Stimulated activated naive CD8-positive, alpha-beta T cell treated with anti-CD3 and anti-CD28 coated beads, Interleukin-15, Interleukin-2, amounts not matched to agents 100 U/mL and 50 U/mL, for 24 hours (primary cell): Measurements from ENCODE around the gene GPC5.
"Not testable (repeated sequence)": the region's sequence is repeated elsewhere in the genome, so short reads cannot be mapped to it uniquely, and the experiment has no call there.

Experiments
- ATAC-seq: fragments of 150-1000 bp; cut with Tn5 transposase; one replicate; pipeline ENCODE4 v1.10.0; 2021
- DNase-seq: peaks from one replicate; pipeline ENCODE4 v3.0.0; 2021

The GPC5 gene

DNA sequence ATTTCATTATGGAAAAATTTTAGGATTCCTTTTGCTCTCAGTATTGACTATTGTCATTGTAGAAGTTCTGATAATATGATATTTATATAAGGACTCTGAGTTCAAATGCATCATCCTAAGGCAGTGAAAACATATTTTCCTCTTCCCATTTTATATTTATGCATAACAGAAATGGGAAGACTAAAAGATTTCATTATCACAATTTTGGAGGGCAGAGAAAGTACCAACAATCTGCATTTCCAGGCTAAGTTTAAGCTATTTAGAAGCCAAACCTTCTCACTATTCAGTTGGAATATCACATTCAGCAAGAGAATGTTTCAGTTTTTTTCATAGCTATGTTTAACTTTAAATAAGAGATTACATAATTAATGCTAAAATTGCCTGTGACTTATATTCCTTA, 1269.7 kb downstream of the GPC5 start:
- no peak for ATAC-seq

DNA sequence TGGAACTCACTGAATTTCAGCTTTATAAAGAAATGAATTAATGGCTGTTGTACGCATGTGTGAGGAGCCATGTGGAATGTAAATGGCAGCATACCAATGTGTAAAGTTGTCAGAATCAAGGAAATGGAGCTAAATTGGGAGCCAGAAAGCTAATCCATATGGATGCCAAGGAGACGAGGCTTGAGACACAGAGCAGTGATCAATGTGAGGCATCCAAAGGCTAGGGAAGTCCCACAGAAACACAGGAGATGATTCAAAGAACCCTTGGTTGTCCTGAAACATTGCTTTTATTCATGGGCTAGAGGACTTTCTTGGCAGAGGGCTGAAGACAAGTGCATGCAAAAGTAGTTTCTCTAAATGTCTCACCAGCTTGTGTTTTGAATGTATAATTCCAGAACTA, 1271.7 kb downstream of the GPC5 start:
- no peak for DNase-seq
- ATAC-seq: no peak

More for the DNA sequence above, 1269.7 kb downstream of the GPC5 start:
- DNase-seq: no peak

DNA sequence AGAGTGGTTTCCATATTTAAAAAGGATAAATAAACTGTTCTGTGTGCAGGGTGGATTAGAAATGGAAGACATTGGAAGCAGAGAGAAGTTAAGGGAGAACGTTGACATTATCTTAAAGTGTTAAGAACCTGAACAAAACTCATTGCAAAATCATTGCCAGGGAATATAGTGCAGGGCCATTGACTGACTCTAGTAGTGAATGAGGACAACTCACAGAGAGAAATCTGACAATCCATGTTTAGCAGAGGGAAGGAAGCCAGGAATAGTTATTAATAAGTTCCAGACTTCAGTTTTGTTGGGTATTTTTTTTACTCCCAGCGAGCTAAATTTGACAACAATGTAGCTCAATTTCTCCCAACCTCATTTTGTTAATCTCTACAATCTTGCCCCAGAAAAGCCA, 1273.4 kb downstream of the GPC5 start:
- no peak for ATAC-seq

DNA sequence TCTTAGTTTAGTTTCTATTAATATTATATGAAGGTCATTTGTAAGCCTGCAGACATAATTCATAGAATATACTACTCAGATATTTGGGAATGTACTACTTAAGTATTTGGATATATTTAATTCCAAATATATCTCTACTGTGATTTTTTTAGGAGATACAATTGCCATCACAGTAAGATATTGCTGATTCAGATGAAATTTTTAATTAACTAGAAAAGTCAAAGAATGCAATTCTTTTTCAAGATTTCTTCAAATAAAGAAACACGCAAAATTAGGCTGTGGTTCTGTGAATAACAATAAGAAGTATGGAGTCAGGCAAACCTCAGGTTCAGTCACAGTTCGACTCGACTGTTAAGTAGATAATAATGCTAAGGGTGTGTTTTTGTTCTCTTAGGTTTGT, 1277.8 kb downstream of the GPC5 start:
- DNase-seq: no peak
- no peak for ATAC-seq

More for the DNA sequence above, 1273.4 kb downstream of the GPC5 start:
- no peak for DNase-seq

DNA sequence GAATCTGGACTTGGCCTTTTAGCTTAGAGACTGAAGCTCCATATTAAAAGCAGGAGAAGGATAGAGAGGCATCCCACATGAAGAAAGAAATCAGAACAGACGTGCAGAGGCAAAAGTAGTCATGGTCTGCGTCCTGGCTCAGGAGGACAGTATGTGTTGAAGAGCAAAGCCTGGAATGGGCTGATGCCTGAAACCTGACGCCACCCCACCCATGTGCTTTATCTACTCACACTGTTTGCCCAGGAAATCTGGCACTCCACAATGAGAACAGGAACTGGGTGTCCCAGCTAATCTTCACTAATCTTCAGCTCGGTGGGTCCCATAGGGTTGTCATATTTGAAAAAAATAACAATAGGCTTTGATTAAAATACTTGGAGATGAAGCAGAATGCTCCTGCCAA, 1279.2 kb downstream of the GPC5 start:
- ATAC-seq (no peak), DNase-seq (no peak)

DNA sequence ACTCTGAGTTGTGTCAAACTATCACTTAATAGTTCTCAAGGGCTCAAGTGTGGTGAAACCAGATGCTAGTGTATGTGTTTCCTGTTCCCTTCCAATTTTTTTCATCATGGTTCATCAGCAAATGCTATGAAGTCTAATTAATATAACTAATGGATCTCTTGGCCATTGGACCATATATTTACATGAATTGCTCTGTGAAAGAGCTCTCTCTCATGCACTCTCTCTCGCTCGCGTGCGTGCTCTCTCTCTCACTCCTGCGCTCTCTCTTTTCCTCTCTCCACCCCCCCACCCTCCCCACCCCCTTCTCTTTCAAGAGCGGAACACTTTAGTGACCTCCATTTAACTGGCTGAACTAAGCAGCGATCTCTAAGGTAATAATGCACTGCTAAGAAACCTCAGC, 1281.2 kb downstream of the GPC5 start:
- ATAC-seq (no peak), DNase-seq (no peak)

DNA sequence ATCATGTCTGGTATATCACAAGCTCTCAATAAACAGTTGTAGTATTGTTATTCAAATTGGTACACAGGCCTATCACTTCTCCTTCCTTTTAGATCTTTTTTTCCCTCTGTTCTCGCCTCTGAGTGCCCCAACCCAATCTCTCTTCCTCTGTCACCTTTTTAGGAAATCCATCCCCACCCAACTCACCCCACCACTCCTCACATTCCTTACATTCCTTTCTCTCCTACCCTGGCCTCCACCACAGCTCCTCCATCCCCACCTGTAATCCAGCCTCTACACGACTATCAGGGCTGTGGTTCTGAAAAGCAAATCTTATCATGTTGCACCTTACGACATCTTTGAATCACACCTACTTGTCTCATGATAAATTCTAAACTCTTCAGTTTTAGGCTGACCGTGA, 1282.8 kb downstream of the GPC5 start:
- DNase-seq (no peak), ATAC-seq (no peak)

DNA sequence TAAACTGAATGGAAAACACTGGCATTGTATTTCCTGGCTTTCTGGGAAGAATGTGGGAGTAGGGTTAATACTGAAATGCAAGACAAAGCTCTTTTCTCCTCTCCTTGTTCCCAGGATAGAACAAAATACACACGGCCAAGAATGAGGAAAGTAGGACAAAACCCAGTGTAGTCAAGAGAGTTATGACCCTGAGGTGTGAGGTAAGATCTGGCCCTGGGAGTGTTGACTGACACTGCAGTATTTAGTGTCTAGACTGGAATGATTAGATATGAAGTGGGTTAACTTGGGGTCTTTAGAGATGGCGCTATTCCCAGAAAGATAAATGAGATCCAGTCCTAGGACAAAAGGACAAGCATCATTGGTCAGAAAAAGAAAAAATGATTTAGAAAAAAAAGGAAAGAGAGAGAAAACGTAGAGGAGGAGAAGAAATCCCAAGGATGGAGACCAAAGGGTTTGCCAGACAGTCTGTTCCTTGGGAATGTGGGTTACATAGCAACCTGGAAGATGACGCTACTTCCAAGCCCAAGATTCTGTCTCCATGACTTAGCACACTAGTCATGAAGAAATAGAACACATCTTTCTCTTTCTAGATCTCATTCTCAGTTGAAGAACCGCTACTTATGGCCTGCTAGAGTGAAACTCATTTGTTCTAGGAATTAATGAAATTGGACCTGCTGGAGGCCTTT, 1284.6 kb downstream of the GPC5 start:
- ATAC-seq: no peak
- DNase-seq: no peak

DNA sequence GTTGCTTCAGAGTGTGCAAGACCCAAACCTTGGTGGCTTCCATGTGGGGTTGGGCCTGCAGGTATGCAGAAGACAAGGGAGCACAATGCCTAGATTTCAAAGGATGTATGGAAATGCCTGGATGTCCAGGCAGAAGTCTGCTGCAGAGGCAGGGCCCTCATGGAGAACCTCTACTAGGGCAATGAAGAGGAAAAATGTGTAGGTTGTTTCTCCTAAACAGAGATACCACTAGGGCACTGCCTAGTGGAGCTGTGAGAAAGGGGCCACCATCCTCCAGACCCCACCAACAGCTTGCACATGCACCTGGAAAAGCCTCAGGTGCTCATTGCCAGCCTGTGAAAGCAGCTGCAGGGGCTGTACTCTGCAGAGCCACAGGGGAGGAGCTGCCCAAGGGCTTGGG, 1295.6 kb downstream of the GPC5 start:
- ATAC-seq (no peak), DNase-seq (no peak)

DNA sequence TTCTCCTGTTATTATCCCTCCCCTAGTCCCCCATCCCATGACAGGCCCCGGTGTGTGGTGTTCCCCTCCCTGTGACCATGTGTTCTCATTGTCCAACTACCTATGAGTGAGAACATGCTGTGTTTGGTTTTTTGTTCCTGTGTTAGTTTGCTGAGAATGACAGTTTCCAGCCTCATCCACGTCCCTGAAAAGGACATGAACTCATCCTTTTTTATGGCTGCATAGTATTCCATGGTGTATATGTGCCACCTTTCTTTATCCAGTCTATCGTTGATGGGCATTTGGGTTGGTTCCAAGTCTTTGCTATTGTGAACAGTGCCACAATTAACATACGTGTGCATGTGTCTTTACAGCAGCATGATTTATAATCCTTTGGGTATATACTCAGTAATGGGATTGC, 1297.4 kb downstream of the GPC5 start:
- not testable (repeated sequence) for DNase-seq, ATAC-seq

DNA sequence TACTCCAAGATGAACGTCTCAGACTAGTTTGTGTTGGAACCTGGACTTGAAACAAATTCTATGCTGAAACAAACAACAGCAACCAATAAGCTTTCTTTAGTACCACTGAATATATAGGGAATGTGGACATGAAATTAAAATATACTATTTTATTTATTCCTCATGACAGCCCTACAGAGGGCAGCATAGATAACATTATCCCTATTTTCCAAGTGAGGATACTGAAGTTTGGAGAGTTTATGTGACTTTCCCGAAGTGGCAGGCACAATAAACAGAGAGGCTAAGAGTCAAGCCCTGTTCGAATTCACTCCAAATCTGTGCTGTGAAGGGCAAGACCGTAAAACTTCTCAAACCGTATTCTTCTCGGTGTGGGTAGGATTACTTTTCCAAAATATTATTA, 1318.3 kb downstream of the GPC5 start:
- DNase-seq (no peak), ATAC-seq (no peak)

DNA sequence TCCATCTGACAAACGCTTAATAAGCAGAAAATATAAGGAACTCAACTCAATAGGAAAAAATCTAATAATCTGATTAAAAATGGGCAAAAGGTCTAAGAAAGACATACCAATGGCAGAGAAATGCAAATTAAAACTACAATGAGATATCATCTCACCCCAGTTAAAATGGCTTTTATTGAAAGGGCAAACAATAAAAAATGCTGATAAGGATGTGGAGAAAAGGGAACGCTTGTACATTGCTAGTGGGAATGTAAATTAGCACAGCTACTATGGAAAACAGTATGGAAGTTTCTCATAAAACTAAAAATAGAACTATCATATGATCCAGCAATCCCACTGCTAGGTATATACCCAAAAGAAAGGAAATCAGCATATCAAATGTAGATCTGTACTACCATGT, 1319.4 kb downstream of the GPC5 start:
- ATAC-seq: no peak
- DNase-seq: no peak

DNA sequence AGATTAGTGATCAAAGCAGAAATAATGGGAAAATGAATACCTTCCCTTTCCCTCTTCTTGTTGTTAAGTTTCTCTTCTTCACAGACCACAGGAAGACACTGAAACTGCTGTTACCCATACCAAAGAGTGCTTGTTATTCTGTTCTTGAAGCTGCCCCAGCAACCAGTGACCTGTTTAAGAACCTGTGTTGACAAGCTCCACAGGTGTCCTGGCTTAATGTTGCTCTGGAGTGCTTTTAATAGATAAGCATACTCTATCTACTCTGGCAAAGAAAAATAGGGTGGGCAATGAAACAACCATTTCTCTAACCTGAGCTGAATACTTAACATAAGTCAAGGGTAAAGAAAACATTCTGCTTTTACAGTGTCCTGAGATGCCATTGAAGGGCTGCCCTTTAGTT, 1321.4 kb downstream of the GPC5 start:
- DNase-seq (no peak), ATAC-seq (no peak)

DNA sequence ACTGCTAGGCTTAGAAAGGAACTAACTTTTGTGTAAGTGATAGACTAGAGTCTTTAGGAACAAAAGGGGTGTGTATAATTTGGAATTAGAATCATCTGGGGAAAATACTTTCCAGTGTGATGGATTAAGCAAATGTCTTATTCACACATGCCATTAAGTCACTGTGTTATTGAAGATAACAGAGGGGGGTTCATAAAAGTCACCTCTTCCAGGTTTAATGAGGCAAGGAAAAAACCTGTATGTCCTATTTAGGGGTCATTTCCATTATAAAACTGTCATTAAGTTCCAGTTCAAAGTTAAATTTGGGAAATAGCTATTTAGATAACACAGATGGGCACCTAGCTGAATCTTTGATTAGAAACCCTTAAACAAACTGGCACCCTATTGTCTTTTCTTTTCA, 1323.2 kb downstream of the GPC5 start:
- DNase-seq: no peak
- no peak for ATAC-seq

DNA sequence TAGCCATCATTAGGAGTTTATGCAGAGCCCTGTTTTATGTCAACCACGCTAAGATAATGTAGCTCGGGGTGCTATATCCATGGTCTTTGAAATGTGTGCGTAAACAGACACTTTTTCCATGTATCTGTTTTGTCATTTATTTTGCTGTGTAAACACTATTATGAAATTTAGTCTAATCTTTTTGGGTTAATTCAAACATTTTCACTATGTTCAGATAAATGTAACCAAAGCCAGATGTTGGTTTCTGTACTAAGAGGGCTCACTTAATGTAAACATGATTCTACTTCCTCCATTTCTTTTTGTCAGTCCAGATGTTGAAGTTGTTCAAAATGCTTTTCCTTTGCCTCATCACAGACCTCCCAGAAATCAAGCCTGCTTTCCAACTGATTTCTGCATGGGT, 1328.7 kb downstream of the GPC5 start:
- no peak for DNase-seq
- ATAC-seq: no peak

DNA sequence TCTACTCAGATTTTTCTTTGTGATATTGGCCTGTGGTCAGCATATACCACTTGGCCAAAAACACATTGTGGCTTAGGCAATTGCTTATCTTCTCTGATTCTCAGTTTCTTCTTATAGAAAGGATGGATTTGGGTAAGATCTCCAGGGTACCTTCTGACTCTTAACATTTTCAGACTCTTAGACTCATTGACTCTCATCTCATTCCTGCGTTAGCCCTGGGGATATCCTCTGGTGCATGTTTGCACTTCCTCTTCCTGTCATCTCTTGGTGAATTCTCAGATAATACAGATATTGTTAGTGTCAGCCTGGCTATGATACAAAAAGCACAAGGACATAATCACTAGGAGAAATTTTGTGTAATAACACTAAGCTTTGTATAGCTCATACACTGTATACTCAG, 1335.6 kb downstream of the GPC5 start:
- ATAC-seq (no peak), DNase-seq (no peak)

DNA sequence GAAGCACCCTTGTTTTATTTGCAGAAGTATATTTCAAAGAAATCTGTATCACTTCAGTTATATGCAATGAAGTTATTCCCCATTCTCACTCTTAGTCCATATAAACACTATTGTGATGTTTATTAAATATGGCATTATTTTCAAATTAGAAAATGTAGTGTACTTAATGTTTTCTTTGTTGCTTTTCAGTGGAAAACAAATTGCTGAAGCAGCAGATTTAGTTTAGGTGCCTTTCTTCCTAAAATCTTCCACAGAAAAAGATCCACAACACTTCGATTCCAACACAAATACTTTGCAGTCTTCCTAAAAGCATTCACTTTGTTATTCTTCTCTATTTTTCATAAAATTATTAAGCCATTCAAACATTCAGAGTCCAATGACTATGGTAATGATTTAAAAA, 1336.1 kb downstream of the GPC5 start:
- no peak for DNase-seq

DNA sequence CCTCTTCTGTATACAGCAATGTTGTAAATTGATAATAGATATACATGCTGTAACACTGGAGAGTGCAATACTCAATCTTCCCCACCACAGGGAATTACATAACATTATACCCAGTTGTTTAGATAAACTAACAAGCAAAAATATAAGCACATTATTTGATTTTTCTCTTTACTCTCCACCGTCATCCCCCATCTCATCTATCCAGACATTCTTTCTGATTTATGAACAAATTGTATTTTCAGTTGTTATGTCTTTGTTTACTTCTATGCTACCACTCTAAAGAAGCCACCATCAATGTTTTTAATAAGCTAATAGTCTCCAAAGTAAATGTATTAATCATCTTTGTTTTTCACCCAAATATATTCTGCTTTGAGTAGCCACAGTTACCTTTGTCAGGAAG, 1337.5 kb downstream of the GPC5 start:
- ATAC-seq: no peak
- DNase-seq: no peak

More for the DNA sequence above, 1336.1 kb downstream of the GPC5 start:
- ATAC-seq: no peak

DNA sequence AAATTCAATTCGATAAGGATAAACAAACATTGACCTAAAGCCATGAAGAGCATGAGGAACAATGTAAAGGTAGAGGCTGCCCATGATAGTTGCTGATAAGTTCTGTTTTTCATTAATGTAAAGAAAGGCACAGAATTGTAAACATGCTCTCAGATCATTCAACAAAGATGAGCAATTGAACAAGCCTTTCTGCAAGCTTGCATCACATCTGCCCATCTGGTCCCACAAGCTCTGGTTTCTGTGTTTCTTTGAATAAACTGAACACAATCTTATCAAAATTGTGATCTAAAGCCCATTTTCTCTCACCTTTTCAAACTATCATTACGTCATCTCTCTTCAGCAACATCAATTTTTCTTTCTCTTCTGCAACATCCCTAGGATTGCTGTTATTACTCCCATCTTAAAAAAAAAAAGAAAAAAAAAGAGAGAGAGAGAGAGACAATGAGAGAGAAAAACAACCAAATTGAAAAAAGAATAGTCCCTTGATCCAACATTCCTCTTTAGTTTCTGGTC, 1340.9 kb downstream of the GPC5 start:
- DNase-seq (no peak), ATAC-seq (no peak)

DNA sequence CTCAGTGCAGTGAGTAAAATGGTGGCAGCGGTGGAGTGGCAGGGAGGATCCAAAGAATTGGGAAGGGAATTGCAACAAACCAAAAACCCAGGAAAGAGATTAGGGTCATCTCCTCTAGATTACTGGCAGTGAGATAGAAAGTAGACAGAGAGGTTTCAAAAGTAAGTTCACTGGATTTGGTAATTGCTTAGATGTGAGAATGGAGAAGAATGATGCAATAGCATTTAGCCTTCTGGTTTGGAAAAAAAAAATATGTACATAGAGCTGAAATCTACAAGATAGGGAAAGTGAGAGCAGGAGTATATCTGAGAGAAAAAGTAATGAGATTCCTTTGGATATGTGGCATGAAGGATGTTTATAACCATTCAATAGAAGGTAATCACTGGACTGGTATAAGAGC, 1345.6 kb downstream of the GPC5 start:
- ATAC-seq: no peak
- DNase-seq: no peak

DNA sequence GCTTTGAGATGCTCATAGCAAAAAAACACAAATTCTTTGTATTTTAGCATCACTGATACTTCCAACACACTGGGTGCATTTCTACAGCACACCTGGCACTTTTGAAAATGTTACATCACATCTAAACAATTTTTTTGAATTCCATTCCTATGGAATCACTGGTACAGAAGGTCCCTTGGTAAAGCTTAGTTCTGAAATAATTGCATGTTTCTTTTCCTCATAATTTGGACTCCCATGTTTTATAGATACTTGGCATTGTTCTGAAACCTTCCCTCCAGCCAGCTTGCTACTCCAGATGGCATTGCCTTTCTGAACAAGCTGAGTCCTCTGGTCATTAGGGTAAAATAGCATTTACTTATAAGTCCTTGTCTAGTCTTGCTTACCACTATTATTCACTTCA, 1346.8 kb downstream of the GPC5 start:
- DNase-seq (no peak), ATAC-seq (no peak)

DNA sequence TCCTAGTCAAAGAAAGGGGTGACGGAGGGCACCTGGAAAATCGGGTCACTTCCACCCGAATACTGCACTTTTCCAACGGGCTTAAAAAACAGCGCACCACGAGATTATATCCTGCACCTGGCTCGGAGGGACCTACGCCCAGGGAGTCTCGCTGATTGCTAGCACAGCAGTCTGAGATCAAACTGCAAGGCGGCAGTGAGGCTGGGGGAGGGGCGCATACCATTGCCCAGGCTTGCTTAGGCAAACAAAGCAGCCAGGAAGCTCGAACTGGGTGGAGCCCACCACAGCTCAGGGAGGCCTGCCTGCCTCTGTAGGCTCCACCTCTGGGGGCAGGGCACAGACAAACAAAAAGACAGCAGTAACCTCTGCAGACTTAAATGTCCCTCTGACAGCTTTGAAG, 1354.3 kb downstream of the GPC5 start:
- DNase-seq, ATAC-seq: not testable (repeated sequence)

DNA sequence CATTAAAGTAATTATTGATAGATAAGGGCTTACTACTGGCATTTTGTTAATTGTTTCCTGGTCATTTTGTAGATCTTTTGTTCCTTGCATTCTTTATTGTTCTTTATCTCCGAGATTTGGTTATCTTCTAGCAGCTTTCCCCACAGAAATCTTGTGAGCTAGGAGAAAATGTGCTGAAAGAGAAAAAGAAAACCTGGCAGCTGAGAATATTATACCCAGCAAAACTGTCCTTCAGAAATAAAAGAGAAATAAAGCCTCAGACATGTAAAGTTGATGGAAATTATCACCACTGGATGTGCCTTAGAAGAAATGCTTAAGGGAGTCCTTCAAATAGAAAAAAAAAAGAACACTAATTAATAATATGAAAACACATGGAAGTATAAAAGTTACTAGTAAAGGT, 1363.3 kb downstream of the GPC5 start:
- DNase-seq (no peak), ATAC-seq (no peak)

DNA sequence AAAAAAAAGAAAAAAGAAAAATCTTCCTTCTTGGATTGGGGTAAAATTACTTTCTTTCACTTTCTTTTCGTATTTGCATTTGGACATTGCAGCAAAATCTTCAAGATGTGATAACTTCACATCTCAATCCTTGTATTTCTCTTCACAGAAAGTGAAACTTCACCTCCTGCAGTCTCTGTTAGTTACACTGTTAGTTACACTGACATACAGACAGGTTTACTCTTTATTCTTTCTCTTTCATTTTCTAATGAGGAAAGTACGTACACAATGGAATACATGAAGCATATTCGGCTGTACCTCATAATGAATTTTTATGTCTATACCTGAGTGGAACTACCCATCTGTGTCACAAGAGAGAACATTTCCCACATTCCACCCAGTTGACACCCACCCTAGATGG, 1369.0 kb downstream of the GPC5 start:
- DNase-seq (no peak), ATAC-seq (no peak)

DNA sequence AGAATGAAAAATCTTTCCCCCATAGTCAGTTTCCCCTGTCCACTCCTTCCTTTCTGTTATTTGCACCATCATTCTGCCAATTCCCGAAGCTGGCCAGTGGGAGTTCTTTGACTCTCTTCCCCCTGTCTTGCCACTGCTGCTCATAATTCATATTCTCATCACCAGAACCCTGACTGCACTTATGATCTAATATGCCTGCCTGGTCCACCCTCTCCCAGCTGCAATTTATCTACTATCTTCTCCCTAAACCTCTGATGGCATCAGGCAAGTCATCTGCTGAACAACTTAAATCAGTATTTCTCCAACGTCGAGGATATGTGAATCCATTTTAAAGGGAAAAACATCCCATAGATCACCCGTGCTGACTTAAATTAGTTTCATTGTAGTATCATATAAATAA, 1370.2 kb downstream of the GPC5 start:
- no peak for DNase-seq
- no peak for ATAC-seq
